HEK293 (cell line): ENCODE data around the gene CDIPT.
A peak's percentile ranks its signal among the peaks of the same experiment; 100 is the strongest.

Experiments
- CTCF ChIA-PET: fragments of 350-600 bp; formaldehyde crosslinking; extraction: SDS; loops from one replicate; lab custom pipeline; 2021; ENCODE audit warnings: antibody characterized with exemption; lab: Yijun Ruan, JAX
- POLR2A ChIA-PET: fragments of 300-600 bp; formaldehyde crosslinking; extraction: SDS; loops from one replicate; lab custom pipeline; 2020; ENCODE audit warnings: antibody characterized with exemption, inconsistent platforms; lab: Yijun Ruan, JAX
- H3K27ac ChIP-seq: fragments of 200-500 bp; sonication (Bioruptor generic); 2 replicates; pipeline ENCODE4 v1.5.1; 2014; ENCODE audit warnings: low read depth, low read length, control low read depth, inconsistent platforms; ENCODE audit errors: extremely low read depth
- H3K36me3 ChIP-seq, 2 experiments: fragments of 200-500 bp in 1 of 2; sonication (Bioruptor generic) in 1 of 2; 1 replicate in 1 of 2; 2 replicates in 1 of 2; pipeline ENCODE4 v1.5.1; 2014 to 2017; ENCODE audit warnings: inconsistent platforms in 2 of 2, low read length in 2 of 2; ENCODE audit not compliant: control insufficient read depth in 2 of 2, insufficient read depth in 1 of 2
- H3K4me1 ChIP-seq: fragments of 200-500 bp; sonication (Bioruptor generic); 2 replicates; pipeline ENCODE4 v1.5.1; 2014; ENCODE audit warnings: mild to moderate bottlenecking, low read length, inconsistent platforms; ENCODE audit not compliant: control insufficient read depth, insufficient read depth
- H3K4me3 ChIP-seq: 2 replicates; pipeline ENCODE4 v1.5.1; 2011; ENCODE audit warnings: low read depth, mild to moderate bottlenecking, control low read depth, low read length, moderate library complexity
- H3K9me3 ChIP-seq: fragments of 200-500 bp; sonication (Bioruptor generic); 2 replicates; pipeline ENCODE4 v1.5.1; 2014; ENCODE audit warnings: low read depth, low read length, inconsistent platforms; ENCODE audit not compliant: control insufficient read depth, insufficient read depth
- GLIS1 ChIP-seq: fragments of 450-650 bp; formaldehyde crosslinking; IDR thresholded peaks from 2 replicates; pipeline ENCODE4 v1.5.1; 2016; ENCODE audit warnings: missing biosample characterization, missing genetic modification characterization
- ZNF362 ChIP-seq: fragments of 450-650 bp; formaldehyde crosslinking; IDR thresholded peaks from 2 replicates; pipeline ENCODE4 v1.5.1; 2016; ENCODE audit warnings: missing biosample characterization, missing genetic modification characterization
- ZNF391 ChIP-seq: fragments of 450-650 bp; formaldehyde crosslinking; IDR thresholded peaks from 2 replicates; pipeline ENCODE4 v1.5.1; 2016; ENCODE audit warnings: low read depth, missing biosample characterization, missing genetic modification characterization, borderline replicate concordance
- ZNF423 ChIP-seq: fragments of 450-650 bp; formaldehyde crosslinking; IDR thresholded peaks from 2 replicates; pipeline ENCODE4 v1.5.1; 2016; ENCODE audit warnings: missing biosample characterization, missing genetic modification characterization
- ZNF621 ChIP-seq: fragments of 450-650 bp; formaldehyde crosslinking; IDR thresholded peaks from 2 replicates; pipeline ENCODE4 v1.5.1; 2017; ENCODE audit warnings: missing biosample characterization, missing genetic modification characterization
- ZNF707 ChIP-seq: fragments of 450-650 bp; formaldehyde crosslinking; IDR thresholded peaks from 2 replicates; pipeline ENCODE4 v1.5.1; 2016; ENCODE audit warnings: missing biosample characterization, missing genetic modification characterization

Gene CDIPT

GRCh38 chr16:29809031-29809747 lies 53.8 kb downstream of the CDIPT start:
- TF ChIP-seq ZNF423 (tag by site-specific recombination) (no peak), GLIS1 (tag by site-specific recombination) (no peak), ZNF391 (tag by site-specific recombination) (no peak), ZNF362 (tag by site-specific recombination) (no peak), ZNF707 (tag by site-specific recombination) (no peak), ZNF621 (tag by site-specific recombination) (no peak)
- CTCF ChIA-PET, result interaction anchor here (1.5 to 3.0 kb wide), 3 partner anchors 10 to 108 kb away, joined by 3 to 23 read pairs (median 13); partner anchors contain the start of gene MVP
- Histone ChIP-seq H3K27ac (peak overlapping the region; percentile 100), H3K4me1 (peaks cover 14% of the 10 kb centered on the region), H3K36me3 (peaks cover 0 to 38% of the 10 kb centered on the region in 2 experiments; a peak in 2 of 3 replicates), H3K9me3 (no peaks in the 10 kb centered on the region), H3K4me3 (peak overlapping the region; percentile 67)
- POLR2A ChIA-PET, result interaction anchor here (1.0 to 4.0 kb wide), 5 partner anchors 10 to 152 kb away, joined by 3 to 106 read pairs (median 9); partner anchors contain the start of genes KIF22, MVP, PAGR1 and TMEM219
